ENCODE measurements around the gene ZFYVE27.

Gene ZFYVE27

DNA sequence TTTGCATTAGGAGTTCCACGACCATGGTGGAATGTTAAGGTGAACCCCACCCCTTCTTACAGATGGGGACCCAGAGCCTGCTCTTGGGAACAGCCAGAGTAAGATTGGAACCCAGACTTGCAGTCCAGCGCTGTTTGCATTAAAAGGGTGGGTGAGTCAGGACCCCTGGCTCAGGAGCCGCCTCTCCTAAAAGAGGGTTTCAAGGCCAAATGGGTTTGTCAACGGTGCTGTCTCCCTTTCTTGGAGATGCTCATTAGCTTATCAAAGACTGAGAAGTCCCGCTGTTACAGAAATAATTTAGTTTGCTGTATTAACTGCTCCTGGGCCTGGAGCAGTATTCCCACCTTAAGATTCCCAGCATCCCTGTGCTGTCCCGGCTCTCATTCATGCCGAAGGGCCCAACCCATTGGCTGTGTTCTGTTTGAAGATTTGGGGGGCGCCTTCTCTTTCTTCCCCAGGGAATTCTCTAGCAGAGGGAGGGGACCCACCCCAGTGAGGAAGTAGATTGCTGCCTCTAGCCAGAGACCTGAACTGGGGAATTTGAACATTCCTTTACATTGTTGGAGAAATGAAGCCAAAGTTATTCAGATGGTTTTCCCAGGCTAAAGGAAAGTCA is 21.6 kb upstream of the ZFYVE27 start:
- DNase-seq = no peak

DNA sequence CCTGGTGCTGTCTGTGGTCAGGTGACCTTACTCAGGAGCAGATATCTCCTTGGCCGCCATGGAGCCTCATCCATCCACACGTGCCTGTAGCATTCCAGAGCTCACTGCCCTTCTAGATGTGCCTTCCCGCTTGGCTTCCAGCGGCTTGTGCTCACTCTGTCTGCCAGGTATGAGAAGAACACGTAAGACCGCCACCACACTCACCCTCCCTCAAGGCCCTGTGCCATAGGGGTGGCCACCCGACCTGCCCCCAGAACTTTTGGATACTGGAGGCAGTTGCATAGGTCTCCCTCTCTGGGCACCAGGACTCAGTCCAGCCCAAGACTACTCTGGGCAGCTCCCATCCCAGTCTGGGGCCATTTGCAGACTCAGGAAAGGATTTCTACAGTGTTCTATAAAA is 19.3 kb upstream of the ZFYVE27 start:
- DNase-seq = no peak

DNA sequence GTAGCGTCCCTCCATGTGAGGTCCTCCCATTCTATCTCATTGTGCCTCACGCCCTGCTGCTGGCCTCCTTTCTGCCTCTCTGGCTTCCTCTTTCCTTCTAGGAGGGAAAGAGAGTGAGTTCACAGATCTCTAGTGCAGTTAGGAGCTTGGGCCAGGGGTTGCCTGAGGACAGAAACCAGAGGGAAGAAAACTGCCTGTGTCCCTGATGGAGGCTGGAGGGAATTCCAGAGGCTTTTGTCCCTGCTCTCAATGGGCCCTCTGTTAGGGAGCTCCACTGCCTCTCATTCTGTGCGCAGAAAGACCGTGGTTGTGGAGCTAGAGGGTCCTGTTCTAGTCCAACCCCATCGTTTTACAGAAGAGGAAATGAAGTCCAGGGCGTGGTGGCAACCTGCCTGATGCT is 18.8 kb upstream of the ZFYVE27 start:
- DNase-seq = no peak

DNA sequence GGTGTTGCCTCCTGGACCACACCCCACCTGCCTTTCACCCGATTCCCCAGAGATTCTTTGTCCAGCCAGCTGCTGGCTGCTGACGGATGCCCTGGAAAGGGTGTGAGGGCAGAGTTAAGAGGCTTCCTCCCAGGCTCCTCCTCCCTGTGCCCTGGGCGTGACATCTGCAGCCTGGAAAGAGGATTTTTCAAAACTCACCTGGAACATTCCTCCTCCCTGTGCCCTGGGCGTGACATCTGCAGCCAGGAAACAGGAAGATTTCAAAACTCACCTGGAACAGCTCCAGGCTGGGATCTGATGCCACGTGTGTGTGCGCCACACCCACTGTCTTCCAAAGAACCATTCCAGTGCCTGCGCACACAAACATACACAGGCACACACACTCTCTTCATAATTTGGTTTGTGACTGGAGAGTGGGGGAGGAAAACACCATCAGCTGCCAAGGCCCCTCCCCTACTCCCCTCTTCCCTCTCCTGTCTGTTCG is 18.2 kb upstream of the ZFYVE27 start:
- DNase-seq = no peak

DNA sequence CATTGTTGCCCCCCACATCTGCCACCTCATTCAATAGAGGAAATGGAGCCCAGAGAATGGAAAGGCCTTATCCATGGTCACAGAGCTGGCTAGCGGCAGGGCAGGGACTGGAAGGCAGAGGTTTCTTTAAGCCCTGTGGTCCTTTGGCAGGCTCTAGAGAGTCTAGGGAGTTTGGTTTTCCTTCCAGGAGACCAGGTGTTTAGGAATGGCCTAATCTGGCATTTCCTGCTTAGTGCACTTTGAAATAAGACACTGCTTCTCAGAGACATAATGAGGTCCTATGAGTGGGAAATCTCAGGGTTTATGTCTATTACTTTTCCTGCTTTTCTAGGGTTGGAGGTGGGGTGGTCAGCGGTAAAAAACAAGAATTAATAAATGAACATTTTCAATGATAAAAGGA is 17.3 kb upstream of the ZFYVE27 start:
- no peak for DNase-seq

DNA sequence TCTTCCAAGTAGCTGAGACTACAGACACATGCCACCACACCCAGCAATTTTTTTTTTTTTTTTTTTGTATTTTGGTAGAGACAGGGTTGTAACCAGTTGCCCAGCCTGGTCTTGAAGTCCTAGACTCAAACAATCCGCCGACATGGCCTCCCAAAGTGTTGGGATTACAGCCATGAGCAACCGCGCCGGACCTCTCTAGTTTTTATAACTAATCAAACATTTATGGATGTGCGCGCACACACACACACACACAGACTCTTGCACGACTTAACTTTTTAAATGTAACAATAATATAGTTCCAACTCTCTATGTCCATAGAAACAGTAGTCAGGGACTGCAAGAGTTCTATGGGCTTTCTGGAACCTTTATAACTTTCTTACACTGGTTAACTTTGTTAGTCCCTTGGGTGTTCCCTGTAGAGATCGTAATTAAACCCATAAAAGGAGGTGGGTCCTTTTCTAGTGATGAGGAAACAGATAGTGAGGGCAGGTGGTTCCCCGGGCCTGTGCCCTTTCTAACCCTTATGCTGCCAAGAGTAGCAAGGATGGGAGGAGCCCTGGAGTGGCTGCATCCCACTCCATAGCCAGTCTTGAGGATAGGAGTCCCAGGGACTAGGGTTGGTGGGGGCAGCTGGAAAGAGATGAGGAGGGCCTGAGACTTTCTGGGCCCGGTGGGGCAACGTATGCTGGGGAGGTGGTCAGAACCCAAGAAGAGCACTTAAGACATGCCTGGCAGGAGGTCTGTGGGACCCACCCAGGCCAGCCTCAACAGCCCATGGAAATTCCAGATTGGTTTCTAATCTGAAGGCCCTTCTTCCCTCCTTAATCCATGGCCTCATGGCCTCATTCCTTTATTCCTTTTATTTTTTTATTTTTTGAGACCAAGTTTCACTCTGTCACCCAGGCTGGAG is 14.8 kb upstream of the ZFYVE27 start:
- DNase-seq = no peak

DNA sequence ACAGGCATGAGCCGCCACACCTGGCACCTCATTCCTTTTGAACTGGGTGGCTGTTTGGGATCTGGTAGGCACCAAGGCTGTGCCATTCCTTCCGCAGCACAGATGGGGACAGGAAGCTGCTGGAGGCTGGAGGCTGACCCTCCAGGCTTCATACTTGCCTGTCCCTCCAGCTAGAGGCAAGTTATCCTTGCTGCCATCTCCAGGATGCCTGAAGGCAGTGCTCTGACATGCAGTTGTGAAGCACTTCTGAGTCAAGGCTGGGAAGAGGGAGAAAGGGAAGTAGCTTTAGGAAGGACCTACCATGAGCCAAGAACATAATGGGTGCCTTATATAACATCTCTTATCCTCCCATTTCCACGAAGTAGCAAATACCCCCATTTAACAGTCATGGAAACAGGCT is 13.9 kb upstream of the ZFYVE27 start:
- DNase-seq = no peak

DNA sequence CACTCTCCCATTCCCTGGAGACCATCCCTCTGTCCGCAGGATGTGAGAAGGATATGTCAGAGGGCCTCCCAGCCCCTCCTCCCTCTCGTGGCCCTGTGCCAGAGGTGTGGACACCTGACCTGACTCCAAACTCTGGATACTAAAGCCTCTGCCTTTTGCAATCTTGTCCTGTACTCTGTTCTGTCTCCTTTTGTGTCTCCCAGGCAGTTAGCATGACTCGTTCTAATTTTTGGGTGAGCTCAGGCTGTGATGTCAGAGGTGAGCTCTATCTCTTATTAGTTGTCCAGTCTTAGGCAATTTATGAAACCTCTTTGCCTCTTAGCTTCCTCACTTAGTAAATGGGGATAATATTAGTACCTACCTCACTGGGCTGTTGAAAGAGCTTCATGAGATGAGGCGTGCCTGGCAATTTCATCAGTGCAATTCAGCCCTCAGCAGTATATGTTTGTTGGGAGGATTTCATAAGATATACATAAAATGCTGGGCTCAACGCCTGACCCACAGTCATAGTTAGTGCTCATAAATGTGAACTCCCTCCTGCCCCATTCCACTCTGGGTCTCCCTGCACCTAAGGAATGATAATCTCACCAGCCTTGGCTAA is 12.5 kb upstream of the ZFYVE27 start:
- DNase-seq = no peak

DNA sequence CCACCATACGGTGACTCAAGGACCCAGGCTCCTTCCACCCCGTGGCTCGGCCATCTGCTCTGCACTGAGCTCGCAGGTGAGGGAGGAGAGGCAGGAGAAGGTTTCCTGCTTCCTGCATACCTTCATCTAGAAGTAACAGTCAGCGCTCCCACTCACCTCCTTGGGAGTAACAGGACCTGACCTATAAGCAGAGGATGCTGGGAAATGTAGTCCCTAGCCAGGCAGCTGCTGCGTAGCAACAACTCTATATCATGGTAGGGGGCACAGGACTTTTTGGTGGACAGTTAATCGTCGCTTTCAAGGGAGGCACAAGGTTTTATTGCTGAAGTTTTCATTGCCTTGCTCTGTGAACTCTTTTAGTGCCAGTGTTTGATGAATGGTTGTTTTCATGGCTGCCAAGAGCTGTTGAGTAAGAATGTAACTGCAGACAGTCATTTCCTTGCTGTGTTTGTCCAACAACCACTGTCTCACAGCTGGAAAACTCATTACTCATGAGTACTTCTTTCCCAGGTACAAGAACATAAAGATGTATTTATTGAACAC is 10.2 kb upstream of the ZFYVE27 start:
- no peak for DNase-seq

DNA sequence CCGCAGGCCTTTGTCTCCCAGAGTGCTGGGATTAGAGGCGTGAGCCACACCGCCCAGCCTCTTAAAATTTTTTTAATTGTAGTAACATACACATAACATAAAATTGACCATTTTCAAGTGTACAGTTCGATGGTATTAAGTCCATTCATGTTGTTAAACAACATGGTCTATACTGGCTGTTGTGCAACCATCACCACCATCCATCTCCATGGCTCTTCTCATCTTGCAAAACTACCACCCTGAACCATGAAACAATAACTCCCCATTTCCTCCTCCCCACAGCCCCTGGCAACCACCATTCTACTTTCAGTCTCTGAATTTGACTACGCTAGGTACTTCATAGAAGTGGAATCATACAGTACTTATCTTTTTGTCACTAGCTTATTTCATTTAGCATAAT is 7.9 kb upstream of the ZFYVE27 start:
- DNase-seq = no peak

DNA sequence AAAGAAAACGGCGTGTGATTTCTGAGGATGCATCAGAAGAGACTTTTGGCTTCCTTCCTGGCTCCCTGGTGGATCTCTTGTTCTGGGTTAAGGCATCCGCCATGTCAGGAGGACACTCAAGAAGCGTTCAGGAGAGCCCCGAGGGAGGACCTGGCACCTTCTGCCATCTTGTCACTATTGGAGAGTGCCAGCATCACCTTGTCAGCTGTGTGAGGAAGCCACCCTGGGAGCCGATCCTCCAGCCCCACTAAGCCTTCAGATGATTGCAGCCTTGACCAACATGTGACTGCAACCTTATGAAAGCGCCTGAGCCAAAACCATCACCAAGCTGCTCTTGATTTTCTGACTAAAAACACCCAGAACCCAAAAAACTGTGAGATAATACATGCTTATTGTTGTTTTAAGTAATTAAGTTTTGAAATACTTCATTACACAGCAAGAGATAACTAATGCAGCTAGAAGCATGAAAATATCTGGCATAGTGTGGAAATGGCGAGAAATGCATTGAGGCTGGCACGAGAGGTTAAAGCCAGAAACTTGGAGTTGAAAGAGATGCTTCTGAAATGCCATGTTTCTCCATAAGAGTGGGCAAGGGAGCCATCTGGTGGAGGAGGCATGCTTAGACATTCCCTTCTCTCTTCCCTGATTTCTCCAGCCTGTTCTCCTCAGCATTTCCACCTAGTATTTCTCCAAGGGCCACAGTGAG is 5.4 kb upstream of the ZFYVE27 start:
- peak; percentile 61 for DNase-seq

DNA sequence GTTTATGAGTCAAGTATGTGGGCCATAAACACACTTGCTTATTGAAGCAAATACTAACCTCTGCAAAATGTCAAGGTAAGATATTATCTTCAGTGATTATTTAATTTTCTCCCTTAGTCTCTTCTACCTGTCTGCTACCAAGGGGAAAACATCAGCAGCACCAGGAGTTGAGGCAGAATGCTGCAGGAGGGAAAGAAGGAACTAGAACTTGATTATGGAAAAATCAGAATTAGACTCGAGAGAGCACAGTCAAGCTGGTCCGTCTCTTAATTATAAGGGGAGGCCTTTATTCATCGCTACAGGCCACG is 4.9 kb upstream of the ZFYVE27 start:
- DNase-seq = no peak

DNA sequence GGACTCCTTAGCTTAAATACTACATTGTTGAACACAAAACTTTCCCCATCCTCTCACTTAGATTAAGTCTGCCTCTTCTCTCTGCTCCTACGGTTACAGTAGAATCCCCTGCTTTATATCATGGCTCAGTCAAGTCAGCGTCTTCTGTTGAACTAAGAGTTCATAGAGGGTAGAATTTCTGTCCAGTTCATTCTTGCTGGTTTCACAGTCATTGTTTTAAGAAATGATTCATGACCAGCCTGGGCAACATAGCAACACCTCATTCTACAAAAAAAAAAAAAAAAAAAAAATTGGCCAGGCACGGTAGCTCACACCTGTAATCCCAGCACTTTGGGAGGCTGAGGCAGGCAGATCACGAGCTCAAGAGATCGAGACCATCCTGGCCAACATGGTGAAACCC is 3.7 kb upstream of the ZFYVE27 start:
- DNase-seq = no peak

DNA sequence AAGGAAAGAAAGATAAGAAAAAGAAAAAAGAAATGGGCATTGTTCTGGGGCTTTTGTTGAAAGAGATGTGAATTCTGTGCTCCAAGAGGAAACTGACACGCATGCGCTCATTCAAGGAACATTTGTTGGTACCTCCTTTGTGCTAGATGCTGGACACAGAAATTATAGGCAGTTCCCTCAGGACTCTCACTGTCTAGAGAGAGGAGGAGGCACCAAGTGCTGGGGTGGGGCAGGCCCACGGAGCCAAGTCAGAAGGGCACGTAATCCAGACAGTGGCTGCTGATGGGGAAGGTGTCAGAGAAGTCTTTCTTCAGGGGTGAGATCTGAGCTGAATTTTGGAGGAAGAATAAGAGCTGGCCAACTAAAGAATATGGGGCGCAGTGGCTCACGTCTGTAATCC is 2.9 kb upstream of the ZFYVE27 start:
- DNase-seq = no peak

DNA sequence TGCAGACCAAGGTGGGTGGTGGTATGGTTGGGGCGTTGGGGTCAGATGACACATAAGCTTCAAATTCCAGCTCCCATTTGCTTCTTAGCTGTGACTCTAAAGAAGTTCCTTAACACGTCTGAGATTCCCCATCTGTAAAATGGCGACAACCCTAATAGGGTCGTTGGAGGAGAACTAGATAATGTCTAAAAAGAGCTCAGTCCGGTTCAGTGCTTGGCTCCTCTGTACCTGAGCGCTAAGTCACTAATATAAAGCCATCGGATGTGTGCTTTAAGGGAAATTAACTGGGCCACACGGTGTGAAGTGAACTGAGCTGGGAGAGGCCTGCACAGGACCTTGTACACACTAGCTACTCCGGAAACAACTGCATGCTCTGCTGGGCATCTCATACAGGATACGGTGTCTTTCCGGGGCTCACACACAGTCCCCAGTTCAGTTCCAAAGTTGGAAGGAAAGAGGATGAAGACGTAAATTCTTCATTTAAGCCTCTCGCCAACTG is 476 bp upstream of the ZFYVE27 start:
- DNase-seq = no peak

DNA sequence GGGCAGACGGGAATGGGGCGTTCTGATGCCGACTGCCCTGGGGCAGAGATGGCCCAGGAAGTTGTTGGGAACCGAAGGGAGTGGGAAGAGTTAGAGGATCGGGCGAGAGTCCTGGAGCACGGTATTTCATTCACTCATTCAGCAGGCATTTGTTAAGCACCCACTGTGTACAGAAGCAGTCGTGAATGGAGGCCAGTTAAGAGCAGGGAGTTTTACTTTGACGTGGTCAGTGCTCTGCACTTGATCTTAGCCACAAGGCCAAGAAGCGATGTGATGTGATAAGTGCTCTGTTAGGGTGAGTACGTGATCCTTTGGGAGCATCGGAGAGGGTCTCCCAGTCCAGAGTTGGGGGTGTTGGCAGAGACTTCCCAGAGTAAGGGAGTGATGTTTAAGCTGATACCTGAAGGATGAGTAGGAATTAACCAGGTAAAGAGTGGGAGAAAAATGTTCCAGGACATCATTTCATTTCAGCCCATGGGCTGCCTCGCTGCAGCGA is 890 bp downstream of the ZFYVE27 start:
- DNase-seq = no peak

DNA sequence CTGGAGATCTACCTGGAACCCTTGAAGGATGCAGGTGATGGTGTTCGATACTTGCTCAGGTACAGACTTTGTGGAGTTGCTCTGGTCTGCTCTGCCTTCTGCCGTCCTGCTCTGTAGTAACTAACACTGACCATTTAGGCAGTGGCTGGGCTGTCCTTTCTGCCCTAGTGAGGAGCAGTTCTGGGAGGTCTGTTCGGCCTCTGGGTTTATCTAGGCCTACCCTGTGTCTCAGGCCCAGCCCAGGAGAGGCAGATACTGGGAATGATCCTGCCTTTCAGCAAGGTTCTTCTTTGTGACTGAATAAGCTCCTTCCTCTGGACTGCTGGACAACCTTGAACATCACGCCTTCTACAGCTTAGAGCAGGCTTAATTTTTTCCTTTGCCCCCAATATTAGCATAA is 1.7 kb downstream of the ZFYVE27 start:
- no peak for DNase-seq

DNA sequence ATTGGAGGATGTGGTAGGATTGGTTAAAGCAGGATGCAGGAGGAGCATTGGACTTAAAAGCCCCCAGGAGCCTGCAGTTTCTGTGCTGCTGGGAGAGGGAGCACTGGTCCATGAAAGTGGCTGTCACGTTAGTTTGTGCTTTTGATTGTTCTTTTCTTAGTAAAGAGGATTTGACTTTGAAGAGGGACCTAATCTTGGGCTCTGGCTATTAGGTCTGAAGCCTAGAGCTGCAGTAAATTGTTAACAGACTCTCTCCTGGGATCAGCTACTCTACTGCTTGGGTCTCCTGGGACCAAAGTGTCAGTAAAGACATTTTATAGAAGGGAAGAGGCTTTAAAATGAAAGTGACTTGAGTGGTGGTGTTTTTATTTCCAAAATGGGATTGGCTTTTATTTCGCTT is 3.7 kb downstream of the ZFYVE27 start:
- DNase-seq = no peak

DNA sequence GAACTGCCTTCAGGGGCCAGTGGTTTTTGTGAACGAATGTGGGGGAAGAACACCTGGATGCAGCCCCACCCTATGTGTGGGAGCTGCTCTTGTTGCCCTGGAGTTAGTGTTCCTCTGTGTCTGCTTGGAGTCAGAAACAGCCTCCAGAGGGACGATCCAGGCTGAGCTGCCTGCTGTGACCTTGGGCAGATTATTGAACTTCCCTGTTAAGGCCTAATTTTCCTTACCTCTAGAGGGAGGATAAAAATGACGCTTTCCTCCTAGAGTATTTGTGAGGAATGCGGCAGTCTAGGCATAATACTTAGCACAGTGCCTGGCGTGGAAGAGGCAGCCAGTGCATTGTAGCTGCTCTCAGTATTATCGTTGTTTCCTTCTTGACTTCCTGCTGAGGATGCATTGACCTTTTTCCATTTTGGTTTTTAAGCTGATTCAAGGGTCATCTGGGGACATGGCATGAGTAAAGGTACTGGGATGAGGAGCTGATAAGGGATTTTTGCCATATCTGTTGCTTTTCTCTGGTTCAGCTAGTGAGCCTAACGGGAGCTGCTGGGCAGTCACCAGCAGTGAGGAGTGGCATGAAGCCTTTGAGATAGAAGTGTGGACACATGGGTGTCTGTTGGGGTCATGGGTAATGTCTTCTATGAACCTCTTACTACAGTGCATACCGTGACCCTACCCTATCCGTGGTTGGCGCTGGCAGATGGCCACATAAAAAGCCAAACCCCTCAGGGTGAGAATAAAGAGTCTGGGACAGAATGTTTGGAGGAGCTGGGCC is 6.4 kb downstream of the ZFYVE27 start:
- DNase-seq = no peak

DNA sequence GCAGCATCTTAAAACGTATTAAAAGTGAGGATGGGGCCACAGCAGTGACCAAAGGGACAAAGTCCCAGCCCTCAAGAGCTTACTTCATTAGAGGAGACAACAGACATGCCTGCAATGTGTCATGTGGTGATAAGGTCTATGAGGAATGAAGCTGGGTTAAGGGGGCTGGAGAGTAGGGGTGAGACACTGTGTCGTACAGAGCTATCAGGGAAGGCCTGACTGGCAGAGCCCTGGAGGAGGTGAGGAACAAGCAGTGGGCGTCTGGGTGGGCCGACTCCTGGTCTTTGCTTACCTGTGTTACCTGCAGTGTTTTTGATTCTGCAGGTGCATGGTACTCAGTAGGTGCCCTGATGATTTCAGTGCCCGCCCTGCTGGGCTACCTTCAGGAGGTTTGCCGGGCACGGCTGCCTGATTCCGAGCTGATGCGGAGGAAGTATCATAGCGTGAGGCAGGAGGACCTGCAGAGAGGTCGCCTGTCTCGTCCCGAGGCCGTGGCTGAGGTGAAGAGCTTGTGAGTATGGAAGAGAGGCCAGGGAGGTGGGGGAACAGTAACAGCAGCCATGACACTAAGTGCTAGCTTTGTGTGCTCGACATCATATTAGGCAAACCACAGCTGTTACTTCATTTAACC is 7.6 kb downstream of the ZFYVE27 start:
- no peak for DNase-seq

DNA sequence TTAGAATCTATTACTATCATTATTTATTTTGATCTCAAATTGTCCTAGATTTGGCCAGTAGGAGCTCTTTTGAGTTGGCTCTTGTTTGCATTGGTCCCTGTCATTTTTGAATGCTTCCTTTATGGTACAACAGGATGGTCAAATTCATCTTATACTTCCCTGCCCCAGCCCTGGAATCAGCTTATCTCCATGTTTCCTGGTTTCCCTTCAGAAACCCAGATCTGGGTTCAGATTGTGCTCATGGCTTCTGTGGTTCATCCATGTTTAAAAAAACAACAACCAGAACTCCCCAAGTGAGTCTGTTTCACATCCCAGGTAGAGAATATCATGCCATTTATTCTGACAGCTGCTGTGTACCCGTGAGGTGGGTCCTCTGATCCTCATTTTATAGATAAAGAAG is 10.6 kb downstream of the ZFYVE27 start:
- DNase-seq = no peak

DNA sequence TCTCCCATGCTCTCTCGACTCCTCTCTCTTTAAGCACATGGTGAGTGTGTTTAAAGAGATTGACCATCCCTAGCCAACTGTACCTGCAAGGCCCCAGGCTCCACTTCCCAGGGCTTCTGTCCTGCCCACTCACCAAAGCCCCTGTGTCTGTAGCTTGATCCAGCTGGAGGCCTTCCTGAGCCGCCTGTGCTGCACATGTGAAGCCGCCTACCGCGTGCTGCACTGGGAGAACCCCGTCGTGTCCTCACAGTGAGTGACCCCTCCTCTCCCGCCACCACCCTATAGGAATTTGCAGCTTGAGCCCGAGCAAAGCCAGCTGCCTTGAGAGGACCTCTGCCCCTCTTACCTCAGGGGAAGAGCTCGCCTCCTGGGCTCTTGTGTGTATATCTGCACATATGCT is 11.2 kb downstream of the ZFYVE27 start:
- no peak for DNase-seq

Measured in activated CD8-positive, alpha-beta memory T cell treated with anti-CD3 and anti-CD28 coated beads, Interleukin-2, amount 50 U/mL, for 4 hours (primary cell).